Measurements from ENCODE around the gene TKT. TPM values are rescaled to one million over a fixed set of nuclear protein-coding genes. Genes with fewer than 3 reads are reported as not detected.

Gene TKT
- total and polyA plus RNA-seq, 2 of the 4 experiments (the other 2 are of a cell fraction) = 280 to 349 TPM

GRCh38 chr3:53260286-53260785, 4.5 kb upstream of the TKT start:
- Histone ChIP-seq H3K4ac (ENCODE audit: low read depth, low read length) (no peak overlapping the region), H2AFZ (replicated peaks; ENCODE audit: low read length, poor library complexity) (peak overlapping the region; percentile 27), H3K27ac (ENCODE audit: insufficient read depth, low read length) (no peak overlapping the region), H4K20me1 (ENCODE audit: insufficient read depth, low read length) (peaks cover 5% of the 10 kb centered on the region; the same call in 1 of the 2 replicates), H3K56ac (ENCODE audit: extremely low read depth, insufficient read depth, low read length) (no peak overlapping the region), H4K5ac (ENCODE audit: low read depth, low read length) (no peak overlapping the region), H2BK20ac (ENCODE audit: low read depth, low read length) (no peak overlapping the region; the same call in 1 of the 2 replicates), H3K36me3 (ENCODE audit: control insufficient read depth, insufficient read depth, low read length) (no peaks in the 10 kb centered on the region), H3K23ac (ENCODE audit: low read depth, low read length) (no peak overlapping the region), H3K18ac (ENCODE audit: low read depth, low read length) (no peak overlapping the region), H2BK15ac (ENCODE audit: low read depth, low read length) (no peak overlapping the region), H3K9me3 (ENCODE audit: control insufficient read depth, insufficient read depth, low read length) (no peaks in the 10 kb centered on the region), H4K91ac (ENCODE audit: insufficient read depth, low read depth, low read length) (no peak overlapping the region), H2AK9ac (replicated peaks; ENCODE audit: low read depth, low read length, poor library complexity) (peak overlapping the region; percentile 19), H3K27me3 (ENCODE audit: control insufficient read depth, insufficient read depth, low read length) (no peaks in the 10 kb centered on the region), H3K14ac (replicated peaks; ENCODE audit: low read depth, low read length) (no peak overlapping the region), H3K9ac (ENCODE audit: low read depth, low read length) (no peak overlapping the region), H2BK5ac (ENCODE audit: low read depth, low read length, poor library complexity, severe bottlenecking) (no peak overlapping the region), H2AK5ac (ENCODE audit: low read depth, low read length) (peak overlapping the region; percentile 15; the same call in 1 of the 2 replicates), H3K4me2 (ENCODE audit: low read depth, low read length) (no peak overlapping the region), H3K4me3 (ENCODE audit: insufficient read depth, low read depth, low read length) (no peak overlapping the region), H2BK120ac (ENCODE audit: low read depth, low read length) (no peak overlapping the region), H4K8ac (ENCODE audit: low read depth in 2 of 2, low read length in 2 of 2) (no peak overlapping the region), H3K79me1 (ENCODE audit: low read depth in 1 of 2, low read length in 2 of 2) (peaks cover 0 to 4% of the 10 kb centered on the region in 2 experiments; a peak in 2 of 4 replicates), H3K4me1 (ENCODE audit: control insufficient read depth, insufficient read depth, low read length) (peaks cover 9% of the 10 kb centered on the region), H3K9me1 (ENCODE audit: insufficient read depth, low read length) (0 out of 2 replicates have a peak, but pooled peaks cover 5% of the 10 kb centered on the region)
- DNase-seq = no peak
- no TSS peak for BruUV-seq (replicated peaks)
- ChIA-PET CTCF (no interaction called here), POLR2A (ENCODE audit: unreplicated experiment) (no interaction called here)
- TF ChIP-seq CEBPB (IDR thresholded peaks at IDR 0.05; ENCODE audit: low read depth, low read length) = no peak
- TF ChIP-seq, protein P1, sequence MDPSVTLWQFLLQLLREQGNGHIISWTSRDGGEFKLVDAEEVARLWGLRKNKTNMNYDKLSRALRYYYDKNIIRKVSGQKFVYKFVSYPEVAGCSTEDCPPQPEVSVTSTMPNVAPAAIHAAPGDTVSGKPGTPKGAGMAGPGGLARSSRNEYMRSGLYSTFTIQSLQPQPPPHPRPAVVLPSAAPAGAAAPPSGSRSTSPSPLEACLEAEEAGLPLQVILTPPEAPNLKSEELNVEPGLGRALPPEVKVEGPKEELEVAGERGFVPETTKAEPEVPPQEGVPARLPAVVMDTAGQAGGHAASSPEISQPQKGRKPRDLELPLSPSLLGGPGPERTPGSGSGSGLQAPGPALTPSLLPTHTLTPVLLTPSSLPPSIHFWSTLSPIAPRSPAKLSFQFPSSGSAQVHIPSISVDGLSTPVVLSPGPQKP (IDR thresholded peaks at IDR 0.05; ENCODE audit: borderline replicate concordance, low read depth, low read length) = no peak
- no peak for TF ChIP-seq RCOR1 (IDR thresholded peaks at IDR 0.05; ENCODE audit: insufficient replicate concordance, low read length)
- TF ChIP-seq NFE2L2 (IDR thresholded peaks at IDR 0.05; ENCODE audit: low read depth, low read length) = no peak
- no peak for TF ChIP-seq SMC3 (IDR thresholded peaks at IDR 0.05; ENCODE audit: low read depth, low read length)
- no peak for TF ChIP-seq POLR2A (IDR thresholded peaks at IDR 0.05; ENCODE audit: low read depth, low read length)
- TF ChIP-seq, protein P2, sequence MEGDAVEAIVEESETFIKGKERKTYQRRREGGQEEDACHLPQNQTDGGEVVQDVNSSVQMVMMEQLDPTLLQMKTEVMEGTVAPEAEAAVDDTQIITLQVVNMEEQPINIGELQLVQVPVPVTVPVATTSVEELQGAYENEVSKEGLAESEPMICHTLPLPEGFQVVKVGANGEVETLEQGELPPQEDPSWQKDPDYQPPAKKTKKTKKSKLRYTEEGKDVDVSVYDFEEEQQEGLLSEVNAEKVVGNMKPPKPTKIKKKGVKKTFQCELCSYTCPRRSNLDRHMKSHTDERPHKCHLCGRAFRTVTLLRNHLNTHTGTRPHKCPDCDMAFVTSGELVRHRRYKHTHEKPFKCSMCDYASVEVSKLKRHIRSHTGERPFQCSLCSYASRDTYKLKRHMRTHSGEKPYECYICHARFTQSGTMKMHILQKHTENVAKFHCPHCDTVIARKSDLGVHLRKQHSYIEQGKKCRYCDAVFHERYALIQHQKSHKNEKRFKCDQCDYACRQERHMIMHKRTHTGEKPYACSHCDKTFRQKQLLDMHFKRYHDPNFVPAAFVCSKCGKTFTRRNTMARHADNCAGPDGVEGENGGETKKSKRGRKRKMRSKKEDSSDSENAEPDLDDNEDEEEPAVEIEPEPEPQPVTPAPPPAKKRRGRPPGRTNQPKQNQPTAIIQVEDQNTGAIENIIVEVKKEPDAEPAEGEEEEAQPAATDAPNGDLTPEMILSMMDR (conservative IDR thresholded peaks at IDR 0.05; ENCODE audit: low read depth, low read length) = no peak
- TF ChIP-seq BHLHE40 (IDR thresholded peaks at IDR 0.05; ENCODE audit: low read depth, low read length) = no peak
- no peak for TF ChIP-seq MXI1 (IDR thresholded peaks at IDR 0.05; ENCODE audit: borderline replicate concordance, low read depth, low read length)
- TF ChIP-seq USF2 (IDR thresholded peaks at IDR 0.05; ENCODE audit: low read depth, low read length) = no peak
- no peak for TF ChIP-seq CHD1 (IDR thresholded peaks at IDR 0.05; ENCODE audit: low read depth, low read length)
- TF ChIP-seq MAZ (IDR thresholded peaks at IDR 0.05; ENCODE audit: borderline replicate concordance, low read depth, low read length) = no peak
- no peak for TF ChIP-seq FOS (IDR thresholded peaks at IDR 0.05; ENCODE audit: low read depth, low read length)
- no peak for TF ChIP-seq MAFK (IDR thresholded peaks at IDR 0.05; ENCODE audit: low read depth, low read length)
- no peak for TF ChIP-seq RAD21 (IDR thresholded peaks at IDR 0.05; ENCODE audit: low read length)
- TF ChIP-seq RFX5 (IDR thresholded peaks at IDR 0.05; ENCODE audit: low read depth, low read length) = no peak
- 80% methylated on average over 1 of the region's 4 CpGs; no CpG with 5 or more reads in 1 of the 2 experiments for WGBS, 2 experiments (ENCODE audit: extremely low coverage in 2 of 2, insufficient read length in 1 of 2)
- in situ Hi-C loops (cut with MboI; ENCODE audit: low sequenced_read_pairs) (no loop called here), intact Hi-C loops (cut with micrococcal nuclease) (no loop called here), dilution Hi-C loops (cut with HindIII; ENCODE audit: low sequenced_read_pairs, unreplicated experiment) (no loop called here)
- no peak for ATAC-seq (ENCODE audit: low read depth)

Measured in IMR-90 (cell line).